Left colon (tissue), 2 donors: ENCODE measurements around the gene RASSF8. TPM values are rescaled to one million over a fixed set of nuclear protein-coding genes. Genes with fewer than 3 reads are reported as not detected.
A peak's percentile ranks its signal among the peaks of the same experiment; 100 is the strongest.

ENCODE experiments used
- ATAC-seq: fragments of 200-7000 bp; cut with Tn5 transposase; one replicate; pipeline ENCODE4 v1.9.1; 2020; ENCODE audit warnings: mild to moderate bottlenecking, moderate library complexity
- DNase-seq, 2 donors: peaks; one replicate each; pipeline ENCODE4 v3.0.0-alpha.2; 2020
- intact Hi-C, 2 donors: fragments of 100-400 bp; cut with DNase I in 1 of 2; cut with micrococcal nuclease in 1 of 2; formaldehyde crosslinking; loops; one replicate each; pipeline versions ENCODE4 v1.11.2 to v1.14.0; 2022; cut with DNase I, micrococcal nuclease
- long read RNA-seq: library from polyadenylated mRNA; unstranded; transcript quantifications from one replicate; pipeline ENCODE4 v2.0.0, GENCODE V29; 2021
- total RNA-seq, 2 donors: library from RNA; stranded (reverse); fragmentation: NEBNext Ultra II Directional; extraction: Animal tissue kit (Norgen Biotek cat#: 25700); gene quantifications; one replicate each; pipeline ENCODE4 v1.2.1, GENCODE V29; 2021
- donor health status: DM: no; HTN: no; CAD: no.
- donor health status: DM: yes; HTN: yes; CAD: no.

RASSF8 gene
- total RNA-seq: 10 to 100 TPM in 1 of 2 donors, 1 to 10 TPM in 1; 4.8 to 15.7 TPM
- long read RNA-seq, partial matches to known transcripts: 1 of 3 reads
- long read RNA-seq, other reads (novel, unspliced or antisense): 2 of 3 reads

DNA sequence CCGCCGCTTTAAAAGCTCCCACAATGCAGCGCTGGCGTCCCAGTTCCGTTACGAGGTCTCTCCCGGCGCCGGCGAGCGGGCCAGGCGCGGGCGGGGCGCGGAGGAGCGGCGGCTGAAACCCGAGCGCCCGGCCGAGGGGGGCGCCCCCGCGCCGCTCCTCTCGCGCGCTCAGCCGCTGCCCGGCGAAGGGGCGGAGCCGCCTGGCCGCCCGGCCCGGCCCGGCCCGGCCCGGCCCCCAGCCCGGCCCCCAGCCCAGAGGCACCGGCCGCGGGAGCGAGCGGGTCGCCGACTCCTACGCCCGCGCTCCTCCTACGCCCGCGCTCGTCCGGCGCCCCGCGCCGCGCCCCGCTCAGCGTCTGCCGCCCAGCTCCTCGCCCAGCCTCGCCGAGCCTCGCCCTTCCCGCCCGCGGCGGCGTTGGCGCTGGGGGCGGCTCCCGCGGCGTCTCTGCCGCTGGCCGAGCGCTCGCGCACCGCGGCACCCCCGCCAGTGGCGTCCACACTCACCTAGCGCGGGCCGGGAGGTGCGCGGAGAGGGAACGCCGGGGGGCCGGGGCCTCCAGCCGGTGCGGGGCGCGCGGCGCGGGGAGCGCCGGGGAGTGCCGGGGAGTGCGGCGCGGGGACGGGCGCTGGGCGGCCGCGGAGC is at the start of gene RASSF8:
Gene RASSF8 (plus strand): TSS at position 255 of the 643 bp plus-strand sequence. CDS start 96,662 bp downstream, outside the sequence.
- peak; percentile 46 to 65 for DNase-seq
- ATAC-seq: peak; percentile 87
- intact Hi-C loops: no loop called here

DNA sequence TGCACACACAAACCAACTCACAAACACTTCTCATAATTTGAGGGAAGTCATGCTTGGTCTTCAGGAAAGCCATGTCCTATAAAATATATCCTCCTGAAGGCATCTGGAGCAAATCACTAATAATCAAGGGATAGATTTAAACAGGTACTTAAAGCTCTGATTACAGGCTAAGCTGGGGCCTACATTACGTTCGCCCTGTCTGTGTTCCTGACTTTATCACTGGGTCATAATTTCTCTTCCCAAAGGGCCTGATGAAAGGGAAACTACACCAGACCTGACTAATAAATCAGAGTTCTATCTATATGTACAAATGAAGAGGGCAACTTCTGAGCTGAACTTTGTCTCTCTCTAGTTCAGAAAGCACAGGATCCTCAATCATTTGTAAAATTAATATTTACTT is 43.9 kb upstream of the RASSF8 start:
- intact Hi-C loops: no loop called here
- no peak for ATAC-seq
- DNase-seq: no peak

- no peak for ATAC-seq
- DNase-seq: no peak
- intact Hi-C loops: no loop called here
Observed at GRCh38 chr12:25924491-25925001, 33.9 kb upstream of the RASSF8 start.

GRCh38 chr12:25925064-25925463 is 33.4 kb upstream of the RASSF8 start:
- no peak for ATAC-seq

GRCh38 chr12:25926536-25926935 is 31.9 kb upstream of the RASSF8 start:
- ATAC-seq: no peak
- intact Hi-C loops: no loop called here
- no peak for DNase-seq

More at GRCh38 chr12:25925064-25925463, 33.4 kb upstream of the RASSF8 start:
- intact Hi-C loops: no loop called here
- no peak for DNase-seq

DNA sequence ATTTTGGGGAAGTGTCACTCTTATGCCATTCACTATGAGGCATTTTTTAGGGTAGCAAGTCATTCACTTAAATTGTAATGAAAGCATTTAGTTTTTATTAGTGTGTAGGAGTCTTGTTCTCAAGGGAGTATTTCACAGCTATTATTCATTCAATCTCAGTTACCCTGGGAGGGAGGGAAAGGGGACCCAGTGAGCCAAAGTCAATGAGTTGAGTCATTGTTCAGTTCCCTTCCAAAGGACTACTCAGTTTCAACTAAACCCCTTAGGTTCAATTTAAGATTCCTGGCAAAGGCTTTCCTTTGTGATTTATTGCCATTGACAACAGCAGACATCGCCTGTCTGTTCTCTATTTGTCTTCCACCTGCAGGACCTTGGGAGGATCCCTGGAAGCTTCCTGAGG is 29.3 kb upstream of the RASSF8 start:
- intact Hi-C loops: no loop called here
- DNase-seq (no peak), ATAC-seq (no peak)

DNA sequence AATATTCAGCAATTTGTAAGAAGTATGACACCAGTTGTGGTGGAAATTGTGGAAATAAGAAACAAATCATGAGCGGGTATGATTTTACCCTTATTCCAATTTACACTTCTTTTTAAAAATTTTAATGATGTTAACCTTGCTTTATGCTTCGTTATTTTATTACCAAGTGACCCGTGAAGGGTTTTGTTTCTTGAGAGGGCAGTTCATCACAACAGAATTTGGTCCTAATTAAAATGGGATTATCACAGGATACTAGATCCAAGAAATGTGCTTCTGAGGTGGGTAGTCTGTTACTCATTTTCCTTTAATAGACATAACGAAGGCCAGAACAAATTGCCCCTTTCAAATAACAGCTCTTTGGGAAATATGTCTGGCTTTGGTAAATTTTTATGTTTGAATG is 25.5 kb upstream of the RASSF8 start:
- intact Hi-C loops: no loop called here
- DNase-seq (no peak), ATAC-seq (no peak)

- intact Hi-C loops: no loop called here
- no peak for DNase-seq
- no peak for ATAC-seq
Observed at GRCh38 chr12:25934456-25934855, 24.0 kb upstream of the RASSF8 start.

DNA sequence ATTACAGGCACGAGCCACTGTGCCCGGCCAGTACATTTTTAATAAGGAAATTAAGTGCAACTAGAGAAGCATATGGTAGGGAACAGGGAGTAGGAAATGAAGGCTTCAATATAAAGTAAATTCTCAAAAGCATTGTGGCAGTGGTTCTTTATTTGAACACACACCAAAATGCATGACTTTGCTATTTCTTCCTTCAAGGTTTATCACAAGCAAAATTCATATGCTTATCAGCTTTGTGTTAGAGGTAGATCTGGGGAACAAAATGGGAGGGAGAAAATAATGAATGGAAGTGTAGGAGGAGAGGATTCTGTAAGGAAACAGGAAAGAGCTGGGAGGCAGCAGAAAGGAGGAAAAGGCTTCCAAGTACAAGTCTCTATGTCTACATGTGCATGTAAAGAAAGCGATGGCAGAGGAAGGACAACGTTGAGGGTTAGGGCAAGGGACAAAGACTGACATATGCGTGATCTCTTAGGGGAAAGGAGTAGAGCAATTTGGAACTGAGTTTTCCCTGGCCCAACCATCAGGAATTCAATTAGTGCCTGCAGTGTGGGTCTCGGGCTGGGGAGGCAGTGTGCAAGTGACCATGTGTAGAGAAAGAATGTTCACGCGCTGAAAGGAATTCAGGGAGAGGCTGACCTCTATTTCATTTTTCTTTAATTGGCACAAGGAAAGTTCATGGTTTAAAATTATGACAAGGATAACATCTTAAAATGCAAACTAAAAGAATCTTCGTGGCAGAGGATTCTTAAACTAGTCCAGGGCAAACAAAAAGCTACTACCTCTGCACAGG is 22.9 kb upstream of the RASSF8 start:
- intact Hi-C loops: no loop called here
- no peak for ATAC-seq

DNA sequence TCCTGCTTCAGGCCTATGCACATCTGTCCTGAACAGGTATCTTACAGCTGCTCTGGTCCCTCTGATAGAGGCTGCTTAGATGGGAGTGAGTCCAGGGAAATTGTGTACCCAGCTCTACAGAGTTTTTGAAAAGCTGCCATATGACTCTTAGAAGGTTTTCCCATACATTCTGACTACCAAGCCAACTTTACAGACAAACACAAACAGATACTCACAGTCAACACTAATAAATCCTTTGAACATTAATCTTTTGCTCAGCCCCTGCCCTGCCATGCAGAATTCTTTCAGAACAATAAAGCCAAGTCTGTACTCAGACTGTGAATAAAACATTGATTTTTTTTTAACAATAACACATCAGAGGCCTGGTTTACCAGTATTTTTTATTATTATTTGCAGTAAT is 21.4 kb upstream of the RASSF8 start:
- no peak for ATAC-seq

More for the DNA sequence above, 22.9 kb upstream of the RASSF8 start:
- DNase-seq: no peak

DNA sequence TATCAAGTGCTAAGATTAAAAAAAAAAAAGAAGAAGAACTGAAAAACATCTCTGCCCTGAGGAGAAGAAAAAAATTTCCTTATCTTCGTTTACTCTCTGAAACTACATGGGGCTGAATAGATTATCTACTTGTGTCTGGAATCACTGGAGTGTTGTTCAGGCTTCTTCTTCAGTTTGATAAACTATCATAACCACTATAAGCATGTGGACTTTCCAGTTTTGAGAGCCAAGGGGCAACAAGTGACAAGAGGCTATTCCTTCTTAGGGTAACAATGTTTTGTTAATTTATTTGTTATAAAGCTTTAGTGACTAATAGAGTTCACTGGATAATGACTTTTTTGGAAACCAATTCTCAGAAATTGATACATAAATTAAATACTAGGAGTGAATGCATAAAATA is 19.9 kb upstream of the RASSF8 start:
- ATAC-seq: no peak
- no peak for DNase-seq
- intact Hi-C loops: no loop called here

More for the DNA sequence above, 21.4 kb upstream of the RASSF8 start:
- DNase-seq: no peak
- intact Hi-C loops: no loop called here

- intact Hi-C loops: no loop called here
- ATAC-seq (no peak), DNase-seq (no peak)
Observed at GRCh38 chr12:25939606-25940005, 18.9 kb upstream of the RASSF8 start.

DNA sequence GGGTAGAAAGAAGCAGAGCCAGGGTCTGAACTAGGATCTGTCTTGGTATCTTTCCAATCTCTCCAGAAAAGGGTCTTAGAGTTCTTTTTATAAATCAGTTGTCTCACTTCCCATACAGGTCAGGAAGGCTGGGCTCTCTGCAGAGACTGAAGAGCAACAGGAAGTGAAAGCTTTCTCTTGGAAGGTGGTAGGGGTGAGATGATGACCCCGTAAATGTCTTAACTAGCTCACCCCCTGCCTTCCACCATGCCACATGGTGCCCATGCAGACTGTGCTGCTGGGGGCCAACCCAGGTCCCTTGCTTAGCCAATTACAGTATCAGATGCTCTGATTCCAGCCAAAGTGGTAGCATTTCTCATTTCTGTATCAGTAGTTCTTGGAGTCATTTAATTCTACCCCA is 17.6 kb upstream of the RASSF8 start:
- DNase-seq (no peak), ATAC-seq (no peak)
- intact Hi-C loops: no loop called here

- no peak for DNase-seq
- ATAC-seq: no peak
- intact Hi-C loops: no loop called here
Observed at GRCh38 chr12:25942709-25943108, 15.8 kb upstream of the RASSF8 start.

GRCh38 chr12:25943940-25944339 is 14.5 kb upstream of the RASSF8 start:
- ATAC-seq (no peak), DNase-seq (no peak)
- intact Hi-C loops: no loop called here

DNA sequence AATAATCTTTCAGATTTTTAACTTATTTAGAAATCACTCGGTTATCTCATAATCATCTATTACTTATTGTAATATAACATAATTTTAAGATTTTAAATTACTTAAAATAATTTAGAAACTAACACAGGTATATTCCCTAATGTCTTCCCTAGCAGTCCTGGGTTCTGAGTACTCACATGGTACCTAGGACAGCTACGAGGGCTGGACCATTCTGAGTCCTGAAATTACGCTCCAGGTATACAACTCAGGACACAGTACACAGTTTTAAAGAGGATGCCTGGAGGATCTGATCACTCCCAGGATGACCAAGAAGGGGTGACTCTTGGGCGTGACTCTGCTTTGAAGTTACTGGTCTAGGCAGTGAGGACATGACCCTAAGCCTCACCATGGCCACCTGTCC is 9.1 kb upstream of the RASSF8 start:
- intact Hi-C loops: no loop called here
- ATAC-seq (no peak), DNase-seq (no peak)

GRCh38 chr12:25950329-25951115 is 8.0 kb upstream of the RASSF8 start:
- intact Hi-C loops: no loop called here

DNA sequence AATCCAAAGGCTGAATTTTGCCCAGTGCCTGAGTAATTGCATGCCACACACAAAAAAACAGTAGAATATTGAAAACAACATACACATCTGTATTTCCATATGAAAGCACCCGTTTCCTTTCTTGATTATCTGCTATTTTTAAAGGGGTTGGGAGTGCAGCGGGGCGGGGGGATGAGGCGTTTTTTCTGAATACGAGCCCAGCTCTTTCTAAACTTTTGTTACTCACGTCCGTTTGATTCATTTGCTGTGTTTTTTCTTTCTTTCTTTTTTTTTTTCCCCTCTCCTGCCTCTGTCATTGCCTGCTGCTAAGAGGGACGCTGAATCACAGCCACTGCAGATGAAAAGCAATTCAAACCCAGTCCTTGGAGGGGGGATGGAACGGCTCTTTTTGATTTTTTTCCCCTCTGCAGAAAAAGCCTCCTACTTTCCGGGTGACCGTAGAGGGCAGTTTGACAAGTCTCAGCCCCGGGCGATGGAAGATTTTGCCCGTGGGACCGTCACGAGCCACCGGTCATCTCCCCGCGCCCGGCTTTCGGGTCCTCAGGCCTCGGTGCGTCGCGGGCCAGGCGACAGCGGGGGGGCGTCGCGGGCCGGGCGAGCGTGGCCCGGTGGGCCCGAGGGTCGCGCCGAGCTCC is 572 bp upstream of the RASSF8 start:
- intact Hi-C loops: no loop called here
- peak; percentile 14 for ATAC-seq
- DNase-seq: no peak

More at GRCh38 chr12:25950329-25951115, 8.0 kb upstream of the RASSF8 start:
- ATAC-seq: no peak
- DNase-seq: no peak
